H1 (cell line): ENCODE measurements around the gene SPATS2. TPM values are rescaled to one million over a fixed set of nuclear protein-coding genes. Genes with fewer than 3 reads are reported as not detected.

ENCODE experiments used
- CTCF ChIA-PET: fragments of 300-600 bp; sonication (Branson Sonifier 250); formaldehyde crosslinking; loops from one replicate; lab custom pipeline; 2021; ENCODE audit not compliant: partially characterized antibody; lab: Charles Lee
- POLR2A ChIA-PET: fragments of 300-600 bp; sonication (Branson Sonifier 250); formaldehyde crosslinking; loops from one replicate; lab custom pipeline; 2021; ENCODE audit warnings: inconsistent platforms; ENCODE audit not compliant: partially characterized antibody; lab: Charles Lee
- DNase-seq, 2 experiments: peaks; one replicate each; pipeline versions ENCODE4 v3.0.0 to v3.0.0-alpha.2; 2010 to 2022; ENCODE audit warnings: low spot score in 2 of 2, low read depth in 1 of 2, mixed read lengths in 1 of 2
- FAIRE-seq: peaks from 2 replicates; lab custom pipeline; 2011; peaks lifted over from hg19 to GRCh38; lab: Jason Lieb, UNC
- H2AFZ ChIP-seq: 2 replicates; pipeline ENCODE4 v1.8.1; 2012; ENCODE audit warnings: low read length, inconsistent platforms
- H2AK5ac ChIP-seq: 2 replicates; pipeline ENCODE4 v1.6.1; 2013; ENCODE audit warnings: low read depth, low read length
- H2BK120ac ChIP-seq: replicated peaks from 2 replicates; pipeline ENCODE3; 2013; ENCODE audit warnings: low read depth, low read length, inconsistent platforms
- H2BK12ac ChIP-seq: 2 replicates; pipeline ENCODE4 v1.6.1; 2013; ENCODE audit warnings: low read depth, low read length
- H2BK15ac ChIP-seq: 2 replicates; pipeline ENCODE4 v1.6.1; 2013; ENCODE audit warnings: low read length
- H2BK20ac ChIP-seq: 2 replicates; pipeline ENCODE4 v1.6.1; 2013; ENCODE audit warnings: low read length
- H2BK5ac ChIP-seq: 2 replicates; pipeline ENCODE4 v1.6.1; 2013; ENCODE audit warnings: low read depth, low read length
- H3K14ac ChIP-seq: 2 replicates; pipeline ENCODE4 v1.6.1; 2013; ENCODE audit warnings: inconsistent platforms; ENCODE audit not compliant: insufficient read length
- H3K18ac ChIP-seq: 2 replicates; pipeline ENCODE4 v1.6.1; 2013; ENCODE audit warnings: low read length; ENCODE audit errors: extremely low read depth
- H3K23ac ChIP-seq: 2 replicates; pipeline ENCODE4 v1.6.1; 2013; ENCODE audit warnings: inconsistent platforms; ENCODE audit not compliant: insufficient read length
- H3K23me2 ChIP-seq: 2 replicates; pipeline ENCODE4 v1.6.1; 2013; ENCODE audit warnings: low read depth, low read length
- H3K27ac ChIP-seq: 2 replicates; pipeline ENCODE4 v1.6.1; 2011; ENCODE audit warnings: low read depth, low read length, inconsistent platforms
- H3K27me3 ChIP-seq, 4 experiments: replicated peaks in 1 of 4; 1 replicate in 1 of 4; 2 replicates in 3 of 4; pipeline versions ENCODE4 v1.6.1 to v1.8.1; 2011 to 2013; ENCODE audit warnings: low read length in 3 of 4, mild to moderate bottlenecking in 3 of 4, inconsistent platforms in 2 of 4, mixed read lengths in 2 of 4, moderate library complexity in 1 of 4; ENCODE audit not compliant: control insufficient read depth in 3 of 4, insufficient read depth in 3 of 4; ENCODE audit errors: extremely low read depth in 1 of 4
- H3K36me3 ChIP-seq, 4 experiments: 2 replicates each; pipeline versions ENCODE4 v1.6.1 to v1.8.1; 2011 to 2013; ENCODE audit warnings: mild to moderate bottlenecking in 4 of 4, low read length in 3 of 4, moderate library complexity in 2 of 4, control low read depth in 1 of 4, inconsistent platforms in 1 of 4; ENCODE audit not compliant: insufficient read depth in 4 of 4, control insufficient read depth in 2 of 4
- H3K4ac ChIP-seq: replicated peaks from 2 replicates; pipeline ENCODE3; 2013; ENCODE audit warnings: low read length, low read depth, mixed read lengths, inconsistent platforms; ENCODE audit not compliant: insufficient read length
- H3K4me1 ChIP-seq, 4 experiments: replicated peaks in 1 of 4; 1 replicate in 1 of 4; 2 replicates in 3 of 4; pipeline versions ENCODE4 v1.6.1 to v1.8.1; 2011 to 2013; ENCODE audit warnings: low read length in 3 of 4, inconsistent platforms in 2 of 4, mixed read lengths in 1 of 4; ENCODE audit not compliant: insufficient read depth in 4 of 4, control insufficient read depth in 3 of 4
- H3K4me2 ChIP-seq, 2 experiments: 2 replicates each; pipeline versions ENCODE4 v1.6.1 to v1.8.1; 2011 to 2013; ENCODE audit warnings: low read depth in 2 of 2, low read length in 2 of 2, control low read depth in 1 of 2, inconsistent platforms in 1 of 2, mild to moderate bottlenecking in 1 of 2; ENCODE audit not compliant: insufficient read depth in 1 of 2
- H3K4me3 ChIP-seq, 4 experiments: fragments of 200-600, 300-600 bp in 1 of 4; sonication (generic), shearing (Covaris generic), sonication (Bioruptor Twin) in 1 of 4; 2 replicates each; pipeline versions ENCODE4 v1.5.1 to v1.8.1; 2011 to 2016; ENCODE audit warnings: low read length in 4 of 4, low read depth in 3 of 4, control low read depth in 2 of 4, inconsistent platforms in 2 of 4, mild to moderate bottlenecking in 2 of 4, mixed read lengths in 1 of 4, moderate library complexity in 1 of 4; ENCODE audit not compliant: insufficient read depth in 2 of 4; ENCODE audit errors: extremely low read depth in 1 of 4
- H3K56ac ChIP-seq: replicated peaks from 2 replicates; pipeline ENCODE3; 2013; ENCODE audit warnings: low read depth, mild to moderate bottlenecking, mixed read lengths, low read length, inconsistent platforms; ENCODE audit not compliant: insufficient read length
- H3K79me1 ChIP-seq: 2 replicates; pipeline ENCODE4 v1.6.1; 2013; ENCODE audit warnings: low read depth, low read length, control low read depth
- H3K79me2 ChIP-seq, 2 experiments: 2 replicates each; pipeline versions ENCODE4 v1.6.1 to v1.8.1; 2012 to 2013; ENCODE audit warnings: low read length in 2 of 2, mild to moderate bottlenecking in 2 of 2, inconsistent platforms in 1 of 2; ENCODE audit not compliant: insufficient read depth in 2 of 2, control insufficient read depth in 1 of 2
- H3K9ac ChIP-seq, 4 experiments: replicated peaks in 1 of 4; 1 replicate in 1 of 4; 2 replicates in 3 of 4; pipeline versions ENCODE4 v1.6.1 to v1.8.1; 2011 to 2013; ENCODE audit warnings: low read depth in 3 of 4, low read length in 3 of 4, control low read depth in 2 of 4, mild to moderate bottlenecking in 2 of 4, moderate library complexity in 2 of 4, inconsistent platforms in 1 of 4; ENCODE audit errors: extremely low read depth in 1 of 4
- H3K9me3 ChIP-seq, 2 experiments: 2 replicates each; pipeline versions ENCODE4 v1.6.1 to v1.8.1; 2012 to 2013; ENCODE audit warnings: mild to moderate bottlenecking in 2 of 2, moderate library complexity in 2 of 2, control low read depth in 1 of 2, inconsistent platforms in 1 of 2, low read depth in 1 of 2, low read length in 1 of 2, mixed read lengths in 1 of 2; ENCODE audit not compliant: insufficient read depth in 2 of 2
- H4K20me1 ChIP-seq, 2 experiments: replicated peaks in 1 of 2; 2 replicates each; pipeline versions ENCODE3 to v1.8.1; 2011 to 2013; ENCODE audit warnings: inconsistent platforms in 2 of 2, low read length in 2 of 2, mild to moderate bottlenecking in 1 of 2; ENCODE audit not compliant: insufficient read depth in 2 of 2, control insufficient read depth in 1 of 2
- H4K5ac ChIP-seq: 2 replicates; pipeline ENCODE4 v1.6.1; 2013; ENCODE audit warnings: low read length, low read depth, mixed read lengths, inconsistent platforms; ENCODE audit not compliant: insufficient read length
- H4K8ac ChIP-seq: 2 replicates; pipeline ENCODE4 v1.8.0; 2013; ENCODE audit warnings: mild to moderate bottlenecking, moderate library complexity, low read length, inconsistent platforms; ENCODE audit not compliant: insufficient read depth; ENCODE audit errors: extremely low read depth
- H4K91ac ChIP-seq: replicated peaks from 2 replicates; pipeline ENCODE3; 2013; ENCODE audit warnings: low read length, mixed read lengths, inconsistent platforms; ENCODE audit not compliant: insufficient read length
- ASH2L ChIP-seq: fragments of 200-600, 300-600 bp; sonication (generic); IDR thresholded peaks from one replicate; pipeline ENCODE4 v1.7.1; 2017; ENCODE audit warnings: low read length
- ATF2 ChIP-seq: IDR thresholded peaks from 2 replicates; pipeline ENCODE4 v1.6.1; 2012; ENCODE audit warnings: low read length, inconsistent platforms
- BACH1 ChIP-seq: IDR thresholded peaks from 2 replicates; pipeline ENCODE4 v1.6.1; 2012; ENCODE audit warnings: low read length, improper control_type of control experiment
- CHD2 ChIP-seq: IDR thresholded peaks from 2 replicates; pipeline ENCODE4 v1.6.1; 2012; ENCODE audit warnings: low read length, improper control_type of control experiment
- HDAC6 ChIP-seq: IDR thresholded peaks from one replicate; pipeline ENCODE4 v1.7.1; 2012; ENCODE audit warnings: low read depth, mild to moderate bottlenecking, inconsistent platforms, low read length, moderate library complexity
- JUN ChIP-seq: IDR thresholded peaks from 2 replicates; pipeline ENCODE4 v1.6.1; 2011; ENCODE audit warnings: low read depth, mild to moderate bottlenecking, improper control_type of control experiment, low read length
- MAFK ChIP-seq: IDR thresholded peaks from 2 replicates; pipeline ENCODE4 v1.6.1; 2012; ENCODE audit warnings: low read depth, mild to moderate bottlenecking, improper control_type of control experiment, low read length
- NANOG ChIP-seq: IDR thresholded peaks from 2 replicates; pipeline ENCODE4 v1.6.1; 2011; ENCODE audit warnings: low read length, low read depth, mild to moderate bottlenecking, inconsistent platforms; ENCODE audit not compliant: insufficient read depth, poor library complexity, severe bottlenecking
- RFX5 ChIP-seq: IDR thresholded peaks from 2 replicates; pipeline ENCODE4 v1.6.1; 2011; ENCODE audit warnings: low read depth, low read length, improper control_type of control experiment, borderline replicate concordance
- RXRA ChIP-seq: IDR thresholded peaks from 2 replicates; pipeline ENCODE4 v1.6.1; 2011; ENCODE audit warnings: low read depth, mild to moderate bottlenecking, low read length, moderate library complexity; ENCODE audit not compliant: insufficient read depth
- SUZ12 ChIP-seq: fragments of 200-600 bp; sonication (generic); IDR thresholded peaks from 2 replicates; pipeline ENCODE4 v1.6.1; 2012; ENCODE audit warnings: mild to moderate bottlenecking, inconsistent platforms, low read length, moderate library complexity, mixed read lengths
- TCF12 ChIP-seq: IDR thresholded peaks from 2 replicates; pipeline ENCODE4 v1.6.1; 2011; ENCODE audit warnings: low read depth, mild to moderate bottlenecking, low read length
- WGBS, 2 experiments: shearing (Covaris generic) in 1 of 2; methylation state at CpG; one replicate each; pipeline versions ENCODE4 v1.1.6 to v1.1.7; 2013 to 2015; ENCODE audit warnings: low lambda C conversion rate in 2 of 2, mixed read lengths in 2 of 2, inconsistent platforms in 1 of 2, low coverage in 1 of 2, missing lambda C conversion rate in 1 of 2; ENCODE audit not compliant: insufficient replicate concordance in 2 of 2, insufficient coverage in 1 of 2, insufficient read length in 1 of 2; ENCODE audit errors: extremely low coverage in 1 of 2, missing lambda C conversion rate in 1 of 2; 5-methylcytosine and 5-hydroxymethylcytosine counted together
- polyA plus RNA-seq, 7 experiments: library from polyadenylated mRNA; depleted of rRNA in 3 of 7; stranded (reverse) in 5 of 7; unstranded in 2 of 7; fragments of >200 nt in 5 of 7; fragments of 200-250 nt in 2 of 7; gene quantifications; 1 replicate in 5 of 7; 2 replicates in 1 of 7; 4 replicates in 1 of 7; pipeline versions ENCODE4 v1.2.1 to v1.2.3, GENCODE V29; 2011 to 2013; ENCODE audit warnings: missing spikeins in 2 of 7, mixed read lengths in 2 of 7
- total RNA-seq: library from RNA; stranded (reverse); fragmentation: NEBNext Ultra II Directional; extraction: Animal tissue kit (Norgen Biotek cat#: 25700); gene quantifications from 2 replicates; pipeline ENCODE4 v1.2.1, GENCODE V29; 2021

SPATS2 gene
- total and polyA plus RNA-seq, 2 of the 8 experiments (the other 6 are each of a cell fraction or from before 2014, with no cell fraction given), result 19.2 to 24.5 TPM

- no peak overlapping the region for H2BK12ac ChIP-seq
- H3K79me1 ChIP-seq, result no peaks in the 10 kb centered on the region
- CTCF ChIA-PET, result interaction anchor here (0.9 to 26.7 kb wide), 5 partner anchors 10 to 212 kb away, joined by 3 to 538 read pairs (median 8); no protein-coding TSS in a partner anchor
- peak overlapping the region; percentile 78 to 86 for H3K4me2 ChIP-seq
- H2BK20ac ChIP-seq, result no peak overlapping the region
- H3K18ac ChIP-seq, result no peak overlapping the region
- H2AFZ ChIP-seq, result no peak overlapping the region
- H3K4me3 ChIP-seq, result peak overlapping the region; percentile 80 to 95 (median 86)
- whole genome bisulfite sequencing, 2 experiments, result 34% methylated on average over 3 of the region's 3 CpGs; no CpG with 5 or more reads in 1 of the 2 experiments
- H4K20me1 ChIP-seq, result no peaks in the 10 kb centered on the region
- H2BK5ac ChIP-seq, result no peak overlapping the region
- no peak overlapping the region for H3K27ac ChIP-seq
- FAIRE-seq (no peak), DNase-seq (no peak)
- peaks cover 0 to 8% (median 2%) of the 10 kb centered on the region in 4 experiments; a peak in 3 of 7 replicates for H3K4me1 ChIP-seq
- no peak overlapping the region for H2BK15ac ChIP-seq
- H3K4ac ChIP-seq, result no peak overlapping the region
- peaks cover 4 to 51% of the 10 kb centered on the region in 2 experiments for H3K79me2 ChIP-seq
- peak overlapping the region in 1 of 4 experiments; percentile 62; a peak in 3 of 7 replicates for H3K9ac ChIP-seq
- H4K91ac ChIP-seq, result no peak overlapping the region
- H2AK5ac ChIP-seq, result no peak overlapping the region
- no peak overlapping the region for H3K23ac ChIP-seq
- H3K23me2 ChIP-seq, result peaks cover 9% of the 10 kb centered on the region
- POLR2A ChIA-PET, result interaction anchor here (1.0 kb wide), 1 partner anchor 21 kb away, joined by 3 read pairs; no protein-coding TSS in a partner anchor
- no peak overlapping the region for H2BK120ac ChIP-seq
- H3K56ac ChIP-seq, result no peak overlapping the region
- H3K14ac ChIP-seq, result no peak overlapping the region
- no peaks in the 10 kb centered on the region for H3K9me3 ChIP-seq
- TF ChIP-seq RXRA, result no peak
- no peak for TF ChIP-seq ATF2
- no peak for TF ChIP-seq SUZ12
- TF ChIP-seq MAFK, result no peak
- TF ChIP-seq ASH2L, result no peak
- no peak for TF ChIP-seq CHD2
- no peak for TF ChIP-seq HDAC6
- TF ChIP-seq NANOG, result no peak
- no peak; the same call in 1 of the 2 replicates for TF ChIP-seq BACH1
- no peak for TF ChIP-seq JUN
- no peak for TF ChIP-seq TCF12
- TF ChIP-seq RFX5, result no peak
- no peak overlapping the region for H4K5ac ChIP-seq
- H4K8ac ChIP-seq, result no peak overlapping the region
- H3K27me3 ChIP-seq, result peaks cover 0 to 3% (median 0%) of the 10 kb centered on the region in 4 experiments; a peak in 3 of 7 replicates
- no peaks in the 10 kb centered on the region for H3K36me3 ChIP-seq
These were observed 958 bp downstream of the SPATS2 start for GRCh38 chr12:49368240-49368600.
